Adrenal gland (tissue), 5 donors: ENCODE data around the gene GPR153.

Experiments used
- CTCF ChIP-seq, 6 experiments: fragments of 450-650 bp in 4 of 6; fragments of 200-600 bp in 2 of 6; sonication (generic) in 1 of 6; IDR thresholded peaks; 1 replicate in 5 of 6; 2 replicates in 1 of 6; pipeline versions ENCODE4 v1.5.1 to v1.8.0; 2016 to 2021; ENCODE audit warnings: antibody characterized with exemption in 6 of 6, mild to moderate bottlenecking in 2 of 6, moderate library complexity in 1 of 6
- POLR2A ChIP-seq, 2 donors: fragments of 450-650 bp; IDR thresholded peaks; one replicate each; pipeline ENCODE4 v1.6.1; 2017; ENCODE audit warnings: antibody characterized with exemption in 2 of 2, mild to moderate bottlenecking in 2 of 2, moderate library complexity in 1 of 2
- donor health status: DM: no; HTN: no; CAD: no.

GRCh38 chr1:6205849-6206519, 54.9 kb downstream of the GPR153 start, which contains the start of gene RNF207:
- TF ChIP-seq POLR2A (IDR thresholded peaks at IDR 0.05) (peak in 1 of 2 donors; percentile 25), CTCF (IDR thresholded peaks at IDR 0.05) (no peak)
